Measurements from ENCODE around the gene BRSK2. TPM values are rescaled to one million over a fixed set of nuclear protein-coding genes. Genes with fewer than 3 reads are reported as not detected.
"Not testable (repeated sequence)": the region's sequence is repeated elsewhere in the genome, so short reads cannot be mapped to it uniquely, and the experiment has no call there.

The BRSK2 gene
- total RNA-seq, 1 donor from 2014 or later: 7.1 TPM

DNA sequence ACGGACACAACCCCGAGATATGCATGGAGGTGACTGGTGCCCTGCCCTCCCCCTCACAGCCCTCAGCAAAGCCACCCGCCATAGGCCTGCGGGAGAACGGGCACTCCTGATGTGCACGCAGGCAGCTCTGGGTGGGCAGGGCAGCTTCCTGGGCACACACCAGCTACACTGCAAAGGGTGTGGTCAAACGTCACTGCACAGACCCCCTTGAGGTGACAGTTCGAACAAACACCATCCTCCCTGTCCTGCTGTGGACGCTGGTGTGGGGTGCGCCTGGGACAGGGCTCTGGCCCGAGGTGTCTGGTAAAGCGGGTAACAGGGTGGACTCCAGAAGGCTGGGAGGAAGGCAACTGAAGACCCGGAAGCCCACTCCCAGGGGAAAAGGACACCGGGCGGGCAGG, 118.8 kb downstream of the BRSK2 start:
- Histone ChIP-seq H3K36me3 (ENCODE audit: insufficient read depth, low read length) (no peaks in the 10 kb centered on the region), H3K4me3 (ENCODE audit: insufficient read depth, low read depth, low read length) (no peak overlapping the region), H3K27ac (ENCODE audit: low read depth, low read length) (no peak overlapping the region), H3K9me3 (ENCODE audit: insufficient read depth, low read depth, low read length) (no peaks in the 10 kb centered on the region), H3K9ac (ENCODE audit: low read length) (no peak overlapping the region), H3K27me3 (ENCODE audit: insufficient read depth, low read length) (no peaks in the 10 kb centered on the region), H3K4me1 (ENCODE audit: insufficient read depth, low read length) (peaks cover 4% of the 10 kb centered on the region), H2AFZ (ENCODE audit: low read depth, low read length) (no peak overlapping the region), H3K79me2 (ENCODE audit: insufficient read depth, low read length) (peaks cover 55% of the 10 kb centered on the region), H4K20me1 (ENCODE audit: insufficient read depth, low read length) (peaks cover 87% of the 10 kb centered on the region), H3K4me2 (ENCODE audit: low read length) (no peak overlapping the region)
- H3K36me3 Mint-ChIP-seq (ENCODE audit: low read depth, unreplicated experiment): peaks cover 3% of the 10 kb centered on the region
- no peak overlapping the region for H3K4me3 Mint-ChIP-seq (ENCODE audit: unreplicated experiment)
- H3K9me3 Mint-ChIP-seq (ENCODE audit: unreplicated experiment): no peaks in the 10 kb centered on the region
- TF ChIP-seq, protein P1, sequence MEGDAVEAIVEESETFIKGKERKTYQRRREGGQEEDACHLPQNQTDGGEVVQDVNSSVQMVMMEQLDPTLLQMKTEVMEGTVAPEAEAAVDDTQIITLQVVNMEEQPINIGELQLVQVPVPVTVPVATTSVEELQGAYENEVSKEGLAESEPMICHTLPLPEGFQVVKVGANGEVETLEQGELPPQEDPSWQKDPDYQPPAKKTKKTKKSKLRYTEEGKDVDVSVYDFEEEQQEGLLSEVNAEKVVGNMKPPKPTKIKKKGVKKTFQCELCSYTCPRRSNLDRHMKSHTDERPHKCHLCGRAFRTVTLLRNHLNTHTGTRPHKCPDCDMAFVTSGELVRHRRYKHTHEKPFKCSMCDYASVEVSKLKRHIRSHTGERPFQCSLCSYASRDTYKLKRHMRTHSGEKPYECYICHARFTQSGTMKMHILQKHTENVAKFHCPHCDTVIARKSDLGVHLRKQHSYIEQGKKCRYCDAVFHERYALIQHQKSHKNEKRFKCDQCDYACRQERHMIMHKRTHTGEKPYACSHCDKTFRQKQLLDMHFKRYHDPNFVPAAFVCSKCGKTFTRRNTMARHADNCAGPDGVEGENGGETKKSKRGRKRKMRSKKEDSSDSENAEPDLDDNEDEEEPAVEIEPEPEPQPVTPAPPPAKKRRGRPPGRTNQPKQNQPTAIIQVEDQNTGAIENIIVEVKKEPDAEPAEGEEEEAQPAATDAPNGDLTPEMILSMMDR (IDR thresholded peaks at IDR 0.05; ENCODE audit: insufficient read depth, low read depth, low read length): no peak
- no peak for TF ChIP-seq EZH2 (IDR thresholded peaks at IDR 0.05; ENCODE audit: insufficient read depth, low read length)
- peaks cover 1% of the 10 kb centered on the region for H3K27me3 Mint-ChIP-seq (ENCODE audit: low read depth, unreplicated experiment)
- DNase-seq (ENCODE audit: low read depth) (no peak), FAIRE-seq (no peak)
- H3K27ac Mint-ChIP-seq (ENCODE audit: unreplicated experiment): no peak overlapping the region
- peaks cover 11% of the 10 kb centered on the region for H3K4me1 Mint-ChIP-seq (ENCODE audit: low read depth, unreplicated experiment)

DNA sequence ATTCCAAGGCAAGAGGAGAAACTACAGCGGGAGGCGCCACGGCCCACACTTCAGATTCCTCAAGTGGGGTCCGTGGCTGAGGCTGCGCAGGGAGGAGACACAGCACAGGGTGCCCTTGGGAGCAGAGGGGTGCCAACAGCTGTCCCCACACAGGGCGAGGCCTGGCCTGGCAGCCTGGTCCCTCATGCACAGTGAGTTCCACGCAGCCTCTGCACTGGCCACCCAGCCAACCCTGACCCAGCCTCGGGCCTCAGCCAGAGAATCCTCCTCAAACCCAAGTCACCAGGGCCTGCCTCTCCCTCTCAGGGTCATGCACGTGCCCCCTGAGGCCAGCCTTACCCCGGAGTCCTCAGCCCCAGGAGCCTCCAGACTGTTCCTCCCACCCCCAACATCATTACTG, 119.3 kb downstream of the BRSK2 start:
- Histone ChIP-seq H3K4me1 (ENCODE audit: insufficient read depth, low read length) (peaks cover 4% of the 10 kb centered on the region), H3K9ac (ENCODE audit: low read length) (no peak overlapping the region), H3K79me2 (ENCODE audit: insufficient read depth, low read length) (peaks cover 54% of the 10 kb centered on the region), H3K4me2 (ENCODE audit: low read length) (no peak overlapping the region), H3K27me3 (ENCODE audit: insufficient read depth, low read length) (no peaks in the 10 kb centered on the region), H3K36me3 (ENCODE audit: insufficient read depth, low read length) (no peaks in the 10 kb centered on the region), H3K4me3 (ENCODE audit: insufficient read depth, low read depth, low read length) (no peak overlapping the region), H2AFZ (ENCODE audit: low read depth, low read length) (no peak overlapping the region), H4K20me1 (ENCODE audit: insufficient read depth, low read length) (peaks cover 87% of the 10 kb centered on the region), H3K27ac (ENCODE audit: low read depth, low read length) (no peak overlapping the region), H3K9me3 (ENCODE audit: insufficient read depth, low read depth, low read length) (no peaks in the 10 kb centered on the region)
- Mint-ChIP-seq H3K4me3 (ENCODE audit: unreplicated experiment) (no peak overlapping the region), H3K4me1 (ENCODE audit: low read depth, unreplicated experiment) (peaks cover 11% of the 10 kb centered on the region), H3K36me3 (ENCODE audit: low read depth, unreplicated experiment) (peaks cover 4% of the 10 kb centered on the region), H3K27me3 (ENCODE audit: low read depth, unreplicated experiment) (peaks cover 1% of the 10 kb centered on the region), H3K27ac (ENCODE audit: unreplicated experiment) (no peak overlapping the region), H3K9me3 (ENCODE audit: unreplicated experiment) (no peaks in the 10 kb centered on the region)
- no peak for DNase-seq (ENCODE audit: low read depth)
- FAIRE-seq: no peak
- TF ChIP-seq EZH2 (IDR thresholded peaks at IDR 0.05; ENCODE audit: insufficient read depth, low read length): no peak
- TF ChIP-seq, protein P1 (IDR thresholded peaks at IDR 0.05; ENCODE audit: insufficient read depth, low read depth, low read length): no peak

DNA sequence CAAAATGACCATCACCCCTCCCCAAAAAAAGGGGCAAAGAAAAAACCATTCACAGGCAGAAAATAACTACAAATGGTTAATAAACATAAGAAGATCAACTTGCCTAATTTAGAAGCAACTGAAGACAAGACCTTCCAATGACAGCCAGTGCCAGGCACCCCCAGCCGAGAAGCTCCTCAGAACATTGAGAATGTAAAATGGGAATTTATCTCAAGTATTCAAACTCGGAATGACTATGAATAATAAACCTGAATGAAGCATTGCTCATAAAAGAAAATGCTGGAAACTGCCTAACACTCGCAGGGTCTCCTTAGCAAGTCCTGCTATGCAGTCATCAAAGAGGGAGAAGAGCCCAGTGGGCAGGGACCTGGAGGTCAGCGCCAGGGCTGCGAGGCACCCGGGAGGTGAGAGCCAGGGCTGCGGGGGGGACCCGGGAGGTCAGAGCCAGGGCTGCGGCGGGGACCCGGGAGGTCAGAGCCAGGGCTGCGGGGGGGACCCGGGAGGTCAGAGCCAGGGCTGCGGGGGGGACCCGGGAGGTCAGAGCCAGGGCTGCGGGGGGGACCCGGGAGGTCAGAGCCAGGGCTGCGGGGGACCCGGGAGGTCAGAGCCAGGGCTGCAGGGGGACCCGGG, 120.0 kb downstream of the BRSK2 start:
- peaks cover 87% of the 10 kb centered on the region for H4K20me1 ChIP-seq (ENCODE audit: insufficient read depth, low read length)
- TF ChIP-seq EZH2 (IDR thresholded peaks at IDR 0.05; ENCODE audit: insufficient read depth, low read length): no peak
- TF ChIP-seq, protein P1 (IDR thresholded peaks at IDR 0.05; ENCODE audit: insufficient read depth, low read depth, low read length): no peak
- no peak overlapping the region for H3K27ac Mint-ChIP-seq (ENCODE audit: unreplicated experiment)
- H3K36me3 ChIP-seq (ENCODE audit: insufficient read depth, low read length): no peaks in the 10 kb centered on the region
- FAIRE-seq (no peak), DNase-seq (ENCODE audit: low read depth) (no peak)
- no peak overlapping the region for H3K4me2 ChIP-seq (ENCODE audit: low read length)
- no peaks in the 10 kb centered on the region for H3K9me3 ChIP-seq (ENCODE audit: insufficient read depth, low read depth, low read length)
- H2AFZ ChIP-seq (ENCODE audit: low read depth, low read length): no peak overlapping the region
- no peaks in the 10 kb centered on the region for H3K27me3 ChIP-seq (ENCODE audit: insufficient read depth, low read length)
- H3K9me3 Mint-ChIP-seq (ENCODE audit: unreplicated experiment): no peaks in the 10 kb centered on the region
- peaks cover 11% of the 10 kb centered on the region for H3K4me1 Mint-ChIP-seq (ENCODE audit: low read depth, unreplicated experiment)
- H3K4me3 Mint-ChIP-seq (ENCODE audit: unreplicated experiment): no peak overlapping the region
- H3K9ac ChIP-seq (ENCODE audit: low read length): no peak overlapping the region
- peaks cover 4% of the 10 kb centered on the region for H3K36me3 Mint-ChIP-seq (ENCODE audit: low read depth, unreplicated experiment)
- peaks cover 4% of the 10 kb centered on the region for H3K4me1 ChIP-seq (ENCODE audit: insufficient read depth, low read length)
- H3K79me2 ChIP-seq (ENCODE audit: insufficient read depth, low read length): peaks cover 54% of the 10 kb centered on the region
- H3K4me3 ChIP-seq (ENCODE audit: insufficient read depth, low read depth, low read length): no peak overlapping the region
- peaks cover 1% of the 10 kb centered on the region for H3K27me3 Mint-ChIP-seq (ENCODE audit: low read depth, unreplicated experiment)
- H3K27ac ChIP-seq (ENCODE audit: low read depth, low read length): no peak overlapping the region

GRCh38 chr11:1510351-1510750, 120.6 kb downstream of the BRSK2 start:
- not testable (repeated sequence) for DNase-seq (ENCODE audit: low read depth); H3K27ac Mint-ChIP-seq (ENCODE audit: unreplicated experiment); H3K4me3 ChIP-seq (ENCODE audit: insufficient read depth, low read depth, low read length); H3K9me3 Mint-ChIP-seq (ENCODE audit: unreplicated experiment); H3K27ac ChIP-seq (ENCODE audit: low read depth, low read length); H2AFZ ChIP-seq (ENCODE audit: low read depth, low read length); H3K4me1 ChIP-seq (ENCODE audit: insufficient read depth, low read length); H3K36me3 Mint-ChIP-seq (ENCODE audit: low read depth, unreplicated experiment); FAIRE-seq; H3K36me3 ChIP-seq (ENCODE audit: insufficient read depth, low read length); H3K4me2 ChIP-seq (ENCODE audit: low read length); H3K9me3 ChIP-seq (ENCODE audit: insufficient read depth, low read depth, low read length); H3K4me3 Mint-ChIP-seq (ENCODE audit: unreplicated experiment); H3K27me3 ChIP-seq (ENCODE audit: insufficient read depth, low read length); H3K27me3 Mint-ChIP-seq (ENCODE audit: low read depth, unreplicated experiment); H3K9ac ChIP-seq (ENCODE audit: low read length)
- peaks cover 11% of the 10 kb centered on the region for H3K4me1 Mint-ChIP-seq (ENCODE audit: low read depth, unreplicated experiment)
- Histone ChIP-seq H3K79me2 (ENCODE audit: insufficient read depth, low read length) (peaks cover 54% of the 10 kb centered on the region), H4K20me1 (ENCODE audit: insufficient read depth, low read length) (peaks cover 87% of the 10 kb centered on the region)
